ENCODE data around the gene MAP3K14. TPM values are rescaled to one million over a fixed set of nuclear protein-coding genes. Genes with fewer than 3 reads are reported as not detected.

Gene MAP3K14
- total RNA-seq, 1 experiment from 2014 or later, result 58.3 TPM

DNA sequence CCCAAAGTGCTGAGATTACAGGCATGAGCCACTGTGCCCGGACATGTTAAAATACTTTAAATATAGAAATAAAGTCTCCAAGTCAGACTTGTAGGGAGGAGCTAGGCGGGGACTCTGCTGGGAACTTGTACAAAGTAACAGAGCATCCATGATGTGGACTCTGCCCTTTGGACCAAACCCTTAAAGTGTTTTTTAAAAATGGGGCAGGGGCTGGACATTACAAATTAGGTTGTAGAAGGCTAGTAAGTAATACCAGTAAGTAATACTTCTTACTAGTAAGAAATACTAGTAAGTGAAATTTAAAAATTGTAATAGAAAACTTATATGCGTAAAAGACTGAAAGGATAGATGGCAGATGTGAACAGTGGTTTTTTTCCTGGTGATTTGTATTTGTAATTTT, 45.2 kb downstream of the MAP3K14 start:
- no TSS peak for BruUV-seq (replicated peaks)

DNA sequence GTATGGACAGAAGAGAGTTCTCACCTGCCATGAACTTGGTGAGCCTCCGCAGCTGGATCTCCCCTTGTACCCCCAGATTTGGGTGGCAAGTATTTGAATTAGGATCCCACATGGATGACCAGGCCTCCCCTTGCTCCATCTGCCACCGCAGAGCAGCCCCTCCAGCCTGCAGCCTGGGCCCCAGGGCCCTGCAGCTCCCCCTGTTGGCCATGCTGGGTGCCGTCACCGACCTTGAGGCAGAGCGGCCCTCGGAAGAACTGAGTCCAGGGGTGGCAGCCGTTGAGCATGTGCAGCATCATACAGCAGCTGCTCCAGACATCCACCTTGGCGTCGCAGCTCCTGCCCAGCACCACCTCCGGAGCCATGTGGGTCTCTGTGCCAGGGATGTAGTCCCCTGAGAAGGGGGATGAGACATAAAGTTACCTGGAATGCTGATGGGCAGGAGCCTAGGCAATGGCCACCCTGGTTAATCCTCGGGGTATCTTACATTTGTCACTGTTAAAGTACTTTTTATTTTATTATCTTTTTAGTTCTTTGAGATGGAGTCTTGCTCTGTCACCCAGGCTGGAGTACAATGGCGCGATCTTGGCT, 45.9 kb downstream of the MAP3K14 start:
- Histone ChIP-seq H3K4me2 (no peak overlapping the region), H3F3A (ENCODE audit: insufficient read depth, low read depth) (peaks cover 48% of the 10 kb centered on the region; the same call in 1 of the 2 replicates), H3K27me3 (ENCODE audit: insufficient read depth, low read depth) (no peaks in the 10 kb centered on the region), H3K4me3 (no peak overlapping the region), H4K20me1 (ENCODE audit: insufficient read depth) (no peaks in the 10 kb centered on the region), H3K36me3 (ENCODE audit: low read depth) (peaks cover 50% of the 10 kb centered on the region), H3K4me1 (replicated peaks; ENCODE audit: insufficient read depth) (0 out of 2 replicates have a peak, but pooled peaks cover 3% of the 10 kb centered on the region), H2AFZ (no peak overlapping the region), H3K27ac (no peak overlapping the region), H3K79me2 (ENCODE audit: low read depth) (0 out of 2 replicates have a peak, but pooled peaks cover 1% of the 10 kb centered on the region), H3K9me2 (ENCODE audit: insufficient read depth) (no peaks in the 10 kb centered on the region), H3K9me3 (ENCODE audit: insufficient read depth, low read depth) (no peaks in the 10 kb centered on the region)
- intact Hi-C loops (cut with micrococcal nuclease; ENCODE audit: unreplicated experiment), result no loop called here
- no TSS peak for BruUV-seq (replicated peaks)
- no peak for TF ChIP-seq EZH2 (IDR thresholded peaks at IDR 0.05; ENCODE audit: low read depth)
- TF ChIP-seq, protein P1, sequence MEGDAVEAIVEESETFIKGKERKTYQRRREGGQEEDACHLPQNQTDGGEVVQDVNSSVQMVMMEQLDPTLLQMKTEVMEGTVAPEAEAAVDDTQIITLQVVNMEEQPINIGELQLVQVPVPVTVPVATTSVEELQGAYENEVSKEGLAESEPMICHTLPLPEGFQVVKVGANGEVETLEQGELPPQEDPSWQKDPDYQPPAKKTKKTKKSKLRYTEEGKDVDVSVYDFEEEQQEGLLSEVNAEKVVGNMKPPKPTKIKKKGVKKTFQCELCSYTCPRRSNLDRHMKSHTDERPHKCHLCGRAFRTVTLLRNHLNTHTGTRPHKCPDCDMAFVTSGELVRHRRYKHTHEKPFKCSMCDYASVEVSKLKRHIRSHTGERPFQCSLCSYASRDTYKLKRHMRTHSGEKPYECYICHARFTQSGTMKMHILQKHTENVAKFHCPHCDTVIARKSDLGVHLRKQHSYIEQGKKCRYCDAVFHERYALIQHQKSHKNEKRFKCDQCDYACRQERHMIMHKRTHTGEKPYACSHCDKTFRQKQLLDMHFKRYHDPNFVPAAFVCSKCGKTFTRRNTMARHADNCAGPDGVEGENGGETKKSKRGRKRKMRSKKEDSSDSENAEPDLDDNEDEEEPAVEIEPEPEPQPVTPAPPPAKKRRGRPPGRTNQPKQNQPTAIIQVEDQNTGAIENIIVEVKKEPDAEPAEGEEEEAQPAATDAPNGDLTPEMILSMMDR (conservative IDR thresholded peaks at IDR 0.05), result peak; percentile 80
- CTCF ChIA-PET, result no interaction called here
- POLR2A ChIA-PET (ENCODE audit: unreplicated experiment), result no interaction called here
- DNase-seq, result no peak

More for the DNA sequence above, 45.2 kb downstream of the MAP3K14 start:
- Histone ChIP-seq H3K4me2 (no peak overlapping the region), H2AFZ (no peak overlapping the region), H3K79me2 (ENCODE audit: low read depth) (0 out of 2 replicates have a peak, but pooled peaks cover 7% of the 10 kb centered on the region), H3K4me3 (no peak overlapping the region), H3K36me3 (ENCODE audit: low read depth) (peaks cover 53% of the 10 kb centered on the region), H3K9me2 (ENCODE audit: insufficient read depth) (no peaks in the 10 kb centered on the region), H4K20me1 (ENCODE audit: insufficient read depth) (no peaks in the 10 kb centered on the region), H3K27me3 (ENCODE audit: insufficient read depth, low read depth) (no peaks in the 10 kb centered on the region), H3K4me1 (replicated peaks; ENCODE audit: insufficient read depth) (no peaks in the 10 kb centered on the region), H3F3A (ENCODE audit: insufficient read depth, low read depth) (peaks cover 46% of the 10 kb centered on the region; the same call in 1 of the 2 replicates), H3K27ac (no peak overlapping the region), H3K9me3 (ENCODE audit: insufficient read depth, low read depth) (no peaks in the 10 kb centered on the region)
- CTCF ChIA-PET, result no interaction called here
- no peak for TF ChIP-seq EZH2 (IDR thresholded peaks at IDR 0.05; ENCODE audit: low read depth)
- TF ChIP-seq, protein P1 (conservative IDR thresholded peaks at IDR 0.05), result no peak
- intact Hi-C loops (cut with micrococcal nuclease; ENCODE audit: unreplicated experiment), result no loop called here
- no peak for DNase-seq
- POLR2A ChIA-PET (ENCODE audit: unreplicated experiment), result no interaction called here

DNA sequence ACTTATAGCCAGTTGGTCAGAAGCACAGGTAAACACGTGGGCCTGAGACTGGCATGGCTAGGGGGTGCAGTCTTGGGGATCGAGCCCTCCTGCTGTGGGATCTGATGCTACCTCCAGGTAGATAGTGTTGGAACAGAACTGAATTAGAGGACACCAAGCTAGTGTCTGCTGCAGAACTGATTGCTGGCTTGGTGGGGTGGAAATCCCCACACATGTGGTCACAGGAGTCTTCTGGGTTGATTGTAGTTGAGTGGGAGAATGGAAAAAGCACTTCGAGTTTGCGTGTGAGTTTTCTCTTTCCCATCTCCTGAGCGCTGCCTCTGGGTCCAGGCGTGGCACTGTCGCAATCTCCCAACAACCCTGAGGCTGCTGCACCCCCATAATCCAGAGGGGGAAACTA, 46.9 kb downstream of the MAP3K14 start:
- TF ChIP-seq EZH2 (IDR thresholded peaks at IDR 0.05; ENCODE audit: low read depth), result no peak
- TF ChIP-seq, protein P1 (conservative IDR thresholded peaks at IDR 0.05), result no peak
- Histone ChIP-seq H3K4me1 (replicated peaks; ENCODE audit: insufficient read depth) (0 out of 2 replicates have a peak, but pooled peaks cover 4% of the 10 kb centered on the region), H2AFZ (no peak overlapping the region), H3K9me3 (ENCODE audit: insufficient read depth, low read depth) (no peaks in the 10 kb centered on the region), H3K79me2 (ENCODE audit: low read depth) (no peaks in the 10 kb centered on the region), H3K4me3 (no peak overlapping the region), H3K27me3 (ENCODE audit: insufficient read depth, low read depth) (no peaks in the 10 kb centered on the region), H3K4me2 (no peak overlapping the region), H3K9me2 (ENCODE audit: insufficient read depth) (no peaks in the 10 kb centered on the region), H4K20me1 (ENCODE audit: insufficient read depth) (0 out of 2 replicates have a peak, but pooled peaks cover 5% of the 10 kb centered on the region), H3K36me3 (ENCODE audit: low read depth) (peaks cover 52% of the 10 kb centered on the region), H3F3A (ENCODE audit: insufficient read depth, low read depth) (peaks cover 48% of the 10 kb centered on the region; the same call in 1 of the 2 replicates), H3K27ac (no peak overlapping the region)
- intact Hi-C loops (cut with micrococcal nuclease; ENCODE audit: unreplicated experiment), result no loop called here
- no peak for DNase-seq
- POLR2A ChIA-PET (ENCODE audit: unreplicated experiment), result no interaction called here
- CTCF ChIA-PET, result interaction anchor here (0.7 kb wide), 1 partner anchor 51 kb away, joined by 3 read pairs; no protein-coding TSS in a partner anchor
- no TSS peak for BruUV-seq (replicated peaks)
